ENCODE data around the gene SRA1.

The SRA1 gene

DNA sequence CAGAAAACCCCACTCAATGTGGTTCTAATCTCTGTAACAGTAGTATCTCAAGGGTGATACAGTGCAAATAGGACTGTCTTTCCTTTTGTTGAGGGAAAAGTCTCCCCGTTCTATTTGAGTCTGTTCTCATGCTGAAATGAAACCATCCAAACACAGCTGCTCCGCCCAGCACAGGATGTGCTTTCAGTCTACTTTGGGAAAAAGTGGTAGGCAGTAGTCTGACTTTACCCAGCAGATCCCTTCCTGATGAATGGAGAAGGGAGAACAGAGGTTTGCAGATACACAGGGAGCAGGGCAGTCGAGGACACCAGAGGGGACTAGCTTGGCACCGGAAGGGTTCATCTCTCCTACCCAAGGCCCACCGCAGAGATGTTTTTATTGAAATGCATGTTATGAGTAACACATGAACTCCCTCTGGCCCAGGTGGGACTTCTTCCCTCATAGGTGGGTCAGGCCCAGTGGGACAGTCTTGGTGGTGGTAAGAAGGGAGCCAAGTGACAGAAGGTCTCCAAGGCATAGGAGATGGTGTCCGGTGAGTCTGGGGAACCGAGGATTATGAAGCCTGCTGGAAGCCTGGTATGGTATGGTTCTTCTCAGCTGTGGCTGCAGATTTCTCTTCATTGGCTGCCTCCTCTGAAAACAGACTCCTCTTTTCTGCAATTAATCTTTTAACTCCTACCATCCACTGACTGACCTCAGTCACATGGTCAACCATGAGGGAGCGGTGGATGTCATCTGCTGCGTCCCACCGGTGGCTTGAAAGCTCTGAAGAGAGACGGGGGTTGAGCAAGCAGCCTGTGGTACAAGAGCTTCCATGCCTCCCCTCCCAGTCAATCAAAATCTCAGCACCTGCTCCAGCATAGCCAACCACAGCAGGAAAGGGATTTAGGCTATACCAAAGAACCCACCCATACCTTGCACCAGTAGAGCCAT, 6.9 kb downstream of the SRA1 start:
- DNase-seq (ENCODE audit: low read depth): no peak

GRCh38 chr5:140549237-140550144, 7.8 kb downstream of the SRA1 start:
- DNase-seq (ENCODE audit: low read depth): no peak

GRCh38 chr5:140548791-140549190, 8.5 kb downstream of the SRA1 start:
- DNase-seq (ENCODE audit: low read depth): no peak

GRCh38 chr5:140548300-140548688, 9.0 kb downstream of the SRA1 start:
- no peak for DNase-seq (ENCODE audit: low read depth)

DNA sequence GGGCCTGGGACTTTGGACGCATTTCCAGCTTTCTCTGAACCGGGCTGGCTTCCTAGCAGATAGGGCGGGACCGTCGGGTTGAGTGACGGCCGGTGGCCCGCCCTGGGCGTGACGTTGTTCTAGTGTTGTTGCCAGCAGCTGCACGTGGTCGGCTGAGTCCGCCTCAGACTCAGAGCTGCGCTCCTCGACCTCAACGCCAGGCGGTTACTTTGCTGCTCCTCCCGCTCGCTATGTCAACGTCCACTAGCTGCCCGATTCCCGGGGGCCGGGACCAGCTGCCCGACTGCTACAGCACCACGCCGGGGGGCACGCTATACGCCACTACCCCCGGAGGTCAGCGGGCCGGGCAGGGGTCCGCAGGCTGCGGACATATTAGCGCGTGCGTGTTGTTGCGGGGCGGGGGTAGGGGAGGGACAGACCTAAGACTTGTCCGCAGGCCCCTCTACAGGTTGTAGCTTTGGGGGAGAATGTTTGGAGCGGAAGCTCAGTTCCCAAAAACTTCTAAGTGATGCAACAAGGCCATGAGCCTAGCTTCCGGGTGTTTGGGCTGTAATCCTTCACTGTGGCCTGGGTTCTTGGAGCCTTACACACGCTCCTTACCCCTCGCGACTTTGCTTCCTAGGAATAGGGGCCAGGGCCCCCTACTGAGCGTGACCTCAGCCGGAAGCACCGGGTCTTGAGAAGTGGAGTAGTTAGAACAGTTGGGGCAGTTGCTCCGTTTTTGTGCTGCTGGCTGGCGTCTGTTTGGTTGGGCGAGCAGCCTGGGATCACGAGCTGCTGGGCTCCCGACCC, 9.6 kb downstream of the SRA1 start, which contains the start of gene EIF4EBP3:
TSS of gene EIF4EBP3 (plus strand) at position 155 of the 792 bp plus-strand sequence. CDS start at position 231, 76 bp downstream.
- peak; percentile 71 for DNase-seq (ENCODE audit: low read depth)

- DNase-seq (ENCODE audit: low read depth): no peak
These were observed 10.3 kb downstream of the SRA1 start for GRCh38 chr5:140546851-140547507.

GRCh38 chr5:140545606-140546005, 11.7 kb downstream of the SRA1 start:
- no peak for DNase-seq (ENCODE audit: low read depth)

GRCh38 chr5:140544986-140545385, 12.3 kb downstream of the SRA1 start:
- DNase-seq (ENCODE audit: low read depth): no peak

- no peak for DNase-seq (ENCODE audit: low read depth)
These were observed 14.3 kb downstream of the SRA1 start for GRCh38 chr5:140542972-140543371.

DNA sequence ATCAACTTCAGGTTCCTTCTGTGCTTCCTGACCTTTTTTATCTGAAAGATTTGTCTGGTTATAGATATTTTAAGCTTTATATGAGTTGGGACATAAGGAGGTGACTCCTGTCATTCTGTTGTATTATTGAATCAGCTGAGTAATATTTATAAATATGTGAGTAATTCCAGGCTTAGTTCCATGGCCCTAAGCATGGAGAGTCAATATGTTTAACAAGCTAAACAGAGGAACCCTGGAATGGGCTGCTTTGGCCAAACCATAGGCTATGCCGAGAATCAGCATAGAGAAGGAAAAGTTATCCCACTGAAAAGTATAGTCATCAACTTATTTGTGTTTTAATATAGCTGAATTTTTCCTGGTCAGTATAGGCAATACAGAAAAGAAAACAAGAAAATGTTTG, 17.0 kb downstream of the SRA1 start:
- DNase-seq (ENCODE audit: low read depth): no peak

GRCh38 chr5:140524003-140524402, 33.3 kb downstream of the SRA1 start:
- DNase-seq (ENCODE audit: low read depth): no peak

- DNase-seq (ENCODE audit: low read depth): no peak
These were observed 44.1 kb downstream of the SRA1 start for GRCh38 chr5:140513124-140513523.

DNA sequence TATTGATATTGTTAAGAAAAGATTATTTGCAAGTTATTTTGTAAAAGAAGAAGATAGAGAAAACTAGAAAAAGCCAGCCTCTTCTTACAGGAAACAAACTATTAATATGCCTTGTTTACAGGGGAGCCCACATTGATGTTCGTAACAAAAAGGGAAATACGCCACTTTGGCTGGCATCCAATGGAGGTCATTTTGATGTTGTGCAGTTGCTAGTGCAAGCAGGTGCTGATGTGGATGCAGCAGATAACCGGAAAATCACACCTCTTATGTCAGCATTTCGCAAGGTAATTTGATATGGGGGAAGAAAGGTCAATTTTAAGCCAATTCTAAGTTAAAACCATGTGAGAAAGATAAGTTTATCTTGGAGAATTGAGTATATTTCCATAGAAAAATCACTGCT, 47.4 kb downstream of the SRA1 start:
- DNase-seq (ENCODE audit: low read depth): no peak

GRCh38 chr5:140502834-140503233, 54.4 kb downstream of the SRA1 start:
- DNase-seq (ENCODE audit: low read depth): no peak

All from stimulated activated CD8-positive, alpha-beta memory T cell treated with anti-CD3 and anti-CD28 coated beads, Interleukin-12 subunit alpha, Interleukin-12 subunit beta, amount 100 ng/mL, for 1 hour (primary cell).